Mesendoderm (in vitro differentiated cells): ENCODE measurements around the gene ELAPOR1.

Experiments
- DNase-seq: peaks from one replicate; pipeline ENCODE4 v3.0.0; 2013
- H2AK5ac ChIP-seq: 2 replicates; pipeline ENCODE4 v1.6.1; 2013; ENCODE audit warnings: low read length, inconsistent platforms
- H2BK120ac ChIP-seq: 2 replicates; pipeline ENCODE4 v1.6.1; 2013; ENCODE audit warnings: low read depth, mild to moderate bottlenecking, low read length, moderate library complexity, mixed read lengths
- H2BK15ac ChIP-seq: replicated peaks from 2 replicates; pipeline ENCODE4 v1.6.1; 2013; ENCODE audit warnings: low read depth, mild to moderate bottlenecking, moderate library complexity
- H2BK5ac ChIP-seq: 2 replicates; pipeline ENCODE4 v1.6.1; 2013; ENCODE audit warnings: low read length, inconsistent platforms
- H3K18ac ChIP-seq: 2 replicates; pipeline ENCODE4 v1.6.1; 2013; ENCODE audit warnings: mild to moderate bottlenecking, low read length, mixed read lengths
- H3K23ac ChIP-seq: one replicate; pipeline ENCODE4 v1.6.1; 2013; ENCODE audit warnings: low read length
- H3K27ac ChIP-seq: 2 replicates; pipeline ENCODE4 v1.5.1; 2013; ENCODE audit warnings: low read depth, mild to moderate bottlenecking, inconsistent platforms, low read length, moderate library complexity
- H3K27me3 ChIP-seq: 2 replicates; pipeline ENCODE4 v1.6.1; 2013; ENCODE audit warnings: low read length, control low read depth, mild to moderate bottlenecking, inconsistent platforms; ENCODE audit not compliant: insufficient read depth, poor library complexity
- H3K36me3 ChIP-seq: 2 replicates; pipeline ENCODE4 v1.6.1; 2013; ENCODE audit warnings: low read length, inconsistent platforms; ENCODE audit not compliant: control insufficient read depth, insufficient read depth
- H3K4ac ChIP-seq: one replicate; pipeline ENCODE4 v1.6.1; 2013; ENCODE audit warnings: low read depth, mild to moderate bottlenecking, low read length, moderate library complexity
- H3K4me1 ChIP-seq: 2 replicates; pipeline ENCODE4 v1.6.1; 2013; ENCODE audit warnings: low read depth, low read length, inconsistent platforms; ENCODE audit not compliant: control insufficient read depth
- H3K4me2 ChIP-seq: 2 replicates; pipeline ENCODE4 v1.6.1; 2013; ENCODE audit warnings: low read length
- H3K4me3 ChIP-seq: 2 replicates; pipeline ENCODE4 v1.5.1; 2013; ENCODE audit warnings: mild to moderate bottlenecking, low read length
- H3K56ac ChIP-seq: one replicate; pipeline ENCODE4 v1.6.1; 2013; ENCODE audit warnings: low read length
- H3K79me1 ChIP-seq: 2 replicates; pipeline ENCODE4 v1.6.1; 2013; ENCODE audit warnings: low read length, inconsistent platforms
- H3K79me2 ChIP-seq: 2 replicates; pipeline ENCODE4 v1.6.1; 2013; ENCODE audit warnings: mild to moderate bottlenecking, low read length; ENCODE audit not compliant: control insufficient read depth, insufficient read depth
- H3K9ac ChIP-seq: 2 replicates; pipeline ENCODE4 v1.6.1; 2013; ENCODE audit warnings: low read length, inconsistent platforms
- H4K5ac ChIP-seq: one replicate; pipeline ENCODE4 v1.6.1; 2013; ENCODE audit warnings: low read length
- H4K8ac ChIP-seq: one replicate; pipeline ENCODE4 v1.6.1; 2013; ENCODE audit warnings: low read depth, mild to moderate bottlenecking, control low read depth, low read length, moderate library complexity
- WGBS: extraction: QIAGEN DNeasy Blood & Tissue Kit; methylation state at CpG from one replicate; pipeline ENCODE4 v1.1.7; 2013; ENCODE audit warnings: low lambda C conversion rate, missing lambda C conversion rate; ENCODE audit not compliant: insufficient coverage; ENCODE audit errors: extremely low coverage; 5-methylcytosine and 5-hydroxymethylcytosine counted together

Gene ELAPOR1

DNA sequence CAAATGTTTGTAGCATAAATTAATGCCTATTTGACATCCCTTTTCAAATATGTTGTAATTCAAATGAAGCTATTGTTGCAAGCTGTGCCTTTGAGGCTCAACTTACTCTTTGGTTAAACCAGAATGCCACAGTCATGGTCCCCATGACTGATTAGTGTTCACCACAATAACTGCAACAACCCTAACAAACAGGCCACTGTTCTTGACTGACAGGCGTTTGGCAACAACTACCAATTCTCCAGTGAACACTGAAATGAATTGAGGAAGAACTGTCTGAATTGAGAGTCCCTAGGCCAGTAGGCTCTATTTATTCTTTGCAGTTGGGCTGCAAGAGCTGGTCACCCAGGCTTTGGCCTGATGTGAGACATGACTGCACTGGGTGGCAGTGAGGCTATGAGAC is 30.0 kb upstream of the ELAPOR1 start:
- no peak overlapping the region for H2AK5ac ChIP-seq
- no peak overlapping the region for H3K4me2 ChIP-seq
- no peak overlapping the region for H3K18ac ChIP-seq
- H3K4me3 ChIP-seq: no peak overlapping the region
- no peak overlapping the region for H3K23ac ChIP-seq
- H2BK5ac ChIP-seq: no peak overlapping the region
- no peaks in the 10 kb centered on the region for H3K79me2 ChIP-seq
- H3K4ac ChIP-seq: no peak overlapping the region
- H3K56ac ChIP-seq: no peak overlapping the region
- no peaks in the 10 kb centered on the region for H3K36me3 ChIP-seq
- H3K27ac ChIP-seq: no peak overlapping the region
- no peak overlapping the region for H3K9ac ChIP-seq
- no peak overlapping the region for H4K8ac ChIP-seq
- H2BK120ac ChIP-seq: no peak overlapping the region
- no peak for DNase-seq
- no peak overlapping the region for H2BK15ac ChIP-seq
- H3K27me3 ChIP-seq: no peaks in the 10 kb centered on the region
- H4K5ac ChIP-seq: no peak overlapping the region
- H3K79me1 ChIP-seq: no peaks in the 10 kb centered on the region
- no peaks in the 10 kb centered on the region for H3K4me1 ChIP-seq
- WGBS: no CpG with 5 or more reads among the region's 1 CpG

DNA sequence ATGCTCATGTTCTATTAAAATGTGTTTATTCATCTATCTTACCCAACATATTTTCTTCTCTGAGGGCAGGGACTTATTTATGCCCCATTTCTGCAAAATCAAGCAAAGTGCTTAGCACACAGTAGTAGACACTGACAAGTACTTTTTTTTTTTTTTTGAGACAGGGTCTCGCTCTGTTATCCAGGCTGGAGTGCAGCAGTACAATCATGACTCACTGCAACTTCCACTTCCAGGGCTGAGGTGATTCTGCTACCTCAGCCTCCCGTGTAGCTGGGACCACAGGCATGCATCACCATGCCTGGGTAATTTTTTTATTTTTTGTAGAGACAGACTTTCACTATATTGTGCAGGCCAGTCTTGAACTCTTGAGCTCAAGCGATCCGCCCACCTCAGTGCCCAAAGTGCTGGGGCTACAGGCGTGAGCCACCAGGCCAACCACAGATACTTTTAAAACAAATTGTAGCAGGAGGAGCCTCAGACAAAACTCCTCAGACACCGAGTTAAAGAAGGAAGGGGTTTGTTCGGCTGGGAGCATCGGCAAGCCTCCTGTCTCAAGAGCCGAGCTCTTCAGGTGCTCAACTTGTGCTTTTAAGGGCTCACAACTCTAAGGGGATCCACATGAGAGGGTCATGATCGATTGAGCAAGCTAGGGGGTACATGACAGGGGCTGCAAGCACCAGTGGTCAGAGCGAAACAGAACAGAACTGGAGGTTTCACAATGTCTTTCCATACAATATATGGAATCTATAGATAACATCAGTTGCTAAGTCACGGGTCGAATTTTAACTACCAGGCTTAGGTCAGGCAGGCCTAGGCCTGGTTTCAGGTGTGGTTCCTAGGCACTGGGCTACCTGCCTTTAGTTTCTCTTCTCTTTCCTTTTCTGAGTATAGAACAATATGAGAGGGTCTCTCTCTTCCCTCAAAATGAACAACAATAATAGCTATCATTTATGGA is 29.1 kb upstream of the ELAPOR1 start:
- Histone ChIP-seq H2AK5ac (no peak overlapping the region), H2BK15ac (no peak overlapping the region), H3K79me2 (no peaks in the 10 kb centered on the region), H4K5ac (no peak overlapping the region), H3K4me3 (no peak overlapping the region), H3K4me1 (no peaks in the 10 kb centered on the region), H3K4ac (no peak overlapping the region), H4K8ac (peak overlapping the region; percentile 28), H3K18ac (no peak overlapping the region), H3K56ac (no peak overlapping the region), H3K27me3 (no peaks in the 10 kb centered on the region), H2BK120ac (no peak overlapping the region), H3K27ac (no peak overlapping the region), H3K23ac (no peak overlapping the region), H3K9ac (no peak overlapping the region), H3K36me3 (no peaks in the 10 kb centered on the region), H3K4me2 (no peak overlapping the region), H2BK5ac (no peak overlapping the region), H3K79me1 (no peaks in the 10 kb centered on the region)
- no CpG with 5 or more reads among the region's 13 CpGs for WGBS
- DNase-seq: no peak

- no peak overlapping the region for H3K18ac ChIP-seq
- no peaks in the 10 kb centered on the region for H3K27me3 ChIP-seq
- no peaks in the 10 kb centered on the region for H3K36me3 ChIP-seq
- WGBS: no CpG with 5 or more reads among the region's 31 CpGs
- H3K79me2 ChIP-seq: peaks cover 2% of the 10 kb centered on the region
- H3K23ac ChIP-seq: no peak overlapping the region
- H3K4me3 ChIP-seq: no peak overlapping the region
- no peak overlapping the region for H3K56ac ChIP-seq
- no peak overlapping the region for H3K9ac ChIP-seq
- H3K79me1 ChIP-seq: peaks cover 4% of the 10 kb centered on the region
- peak; percentile 81 for DNase-seq
- no peak overlapping the region for H4K8ac ChIP-seq
- H3K27ac ChIP-seq: no peak overlapping the region
- H3K4me2 ChIP-seq: no peak overlapping the region
- no peak overlapping the region for H4K5ac ChIP-seq
- no peak overlapping the region for H2AK5ac ChIP-seq
- H3K4me1 ChIP-seq: peaks cover 2% of the 10 kb centered on the region
- no peak overlapping the region for H3K4ac ChIP-seq
- no peak overlapping the region for H2BK120ac ChIP-seq
- no peak overlapping the region for H2BK5ac ChIP-seq
- no peak overlapping the region for H2BK15ac ChIP-seq
These were observed 24.5 kb upstream of the ELAPOR1 start for GRCh38 chr1:109089242-109090015.

GRCh38 chr1:109090196-109091077 is 23.5 kb upstream of the ELAPOR1 start, which contains the start of gene TMEM167B:
Gene TMEM167B (plus strand): TSS chr1:109090764. CDS start chr1:109090873, 109 bp downstream.
- no peak within 1 kb of the TSS for H4K8ac ChIP-seq
- H3K56ac ChIP-seq: peak within 1 kb of the TSS; percentile 92
- DNase-seq: peak; percentile 98
- H3K23ac ChIP-seq: no peak within 1 kb of the TSS
- H3K27ac ChIP-seq: peak within 1 kb of the TSS; percentile 48
- no peak within 1 kb of the TSS for H3K18ac ChIP-seq
- H3K27me3 ChIP-seq: no peaks in the 10 kb centered on the region
- H3K4me3 ChIP-seq: peak within 1 kb of the TSS; percentile 71
- H3K4me1 ChIP-seq: peaks cover 2% of the 10 kb centered on the region
- H2BK15ac ChIP-seq: no peak within 1 kb of the TSS
- H3K36me3 ChIP-seq: no peaks in the 10 kb centered on the region
- peak within 1 kb of the TSS; percentile 58 for H3K4me2 ChIP-seq
- no peak within 1 kb of the TSS for H2BK120ac ChIP-seq
- H3K4ac ChIP-seq: peak within 1 kb of the TSS; percentile 11
- WGBS: no CpG with 5 or more reads among the region's 67 CpGs
- H4K5ac ChIP-seq: no peak within 1 kb of the TSS
- H3K9ac ChIP-seq: peak within 1 kb of the TSS; percentile 88
- H2AK5ac ChIP-seq: no peak within 1 kb of the TSS
- H3K79me1 ChIP-seq: peaks cover 4% of the 10 kb centered on the region
- H3K79me2 ChIP-seq: peaks cover 2% of the 10 kb centered on the region
- H2BK5ac ChIP-seq: no peak within 1 kb of the TSS

GRCh38 chr1:109091078-109091838 is 22.7 kb upstream of the ELAPOR1 start:
- peak overlapping the region; percentile 58 for H3K4me2 ChIP-seq
- H2BK120ac ChIP-seq: no peak overlapping the region
- H3K9ac ChIP-seq: peak overlapping the region; percentile 88
- no peaks in the 10 kb centered on the region for H3K27me3 ChIP-seq
- H3K4me1 ChIP-seq: peaks cover 2% of the 10 kb centered on the region
- DNase-seq: peak; percentile 71
- H2AK5ac ChIP-seq: no peak overlapping the region
- peak overlapping the region; percentile 71 for H3K4me3 ChIP-seq
- no peak overlapping the region for H3K18ac ChIP-seq
- H3K4ac ChIP-seq: peak overlapping the region; percentile 11
- H3K36me3 ChIP-seq: no peaks in the 10 kb centered on the region
- peaks cover 4% of the 10 kb centered on the region for H3K79me1 ChIP-seq
- no peak overlapping the region for H2BK15ac ChIP-seq
- H4K5ac ChIP-seq: no peak overlapping the region
- WGBS: no CpG with 5 or more reads among the region's 13 CpGs
- H3K27ac ChIP-seq: peak overlapping the region; percentile 48
- peaks cover 2% of the 10 kb centered on the region for H3K79me2 ChIP-seq
- H3K56ac ChIP-seq: peak overlapping the region; percentile 92
- no peak overlapping the region for H2BK5ac ChIP-seq
- H4K8ac ChIP-seq: no peak overlapping the region
- no peak overlapping the region for H3K23ac ChIP-seq
